DMS114 treated with DMSO at 0.1 percent for 48 hours (cell line): ENCODE results near the gene CORO1C.
"Not testable (repeated sequence)": the region's sequence is repeated elsewhere in the genome, so short reads cannot be mapped to it uniquely, and the experiment has no call there.

Source experiments
- DNase-seq: peaks from one replicate; lab custom pipeline; 2025; ENCODE audit not compliant: unreplicated experiment; lab: John Stamatoyannopoulos, UW

CORO1C gene

GRCh38 chr12:108638141-108638827, 93.0 kb downstream of the CORO1C start:
- DNase-seq, result no peak

GRCh38 chr12:108637222-108637971, 93.9 kb downstream of the CORO1C start:
- DNase-seq, result no peak

- no peak for DNase-seq
Observed at GRCh38 chr12:108635997-108636808, 95.1 kb downstream of the CORO1C start.

- no peak for DNase-seq
Observed at GRCh38 chr12:108635201-108635996, 95.9 kb downstream of the CORO1C start.

GRCh38 chr12:108634341-108634751, 97.0 kb downstream of the CORO1C start:
- DNase-seq, result no peak

- DNase-seq, result no peak
Observed at GRCh38 chr12:108633534-108634248, 97.6 kb downstream of the CORO1C start, which contains the start of gene SELPLG. Gene SELPLG (minus strand): TSS chr12:108633894. CDS start chr12:108624307, 9,587 bp downstream.

- no peak for DNase-seq
Observed at GRCh38 chr12:108633081-108633533, 98.2 kb downstream of the CORO1C start.

GRCh38 chr12:108631261-108631660, 100.1 kb downstream of the CORO1C start:
- not testable (repeated sequence) for DNase-seq

GRCh38 chr12:108630481-108631207, 100.7 kb downstream of the CORO1C start:
- no peak for DNase-seq

- no peak for DNase-seq
Observed at GRCh38 chr12:108629824-108630476, 101.4 kb downstream of the CORO1C start.

GRCh38 chr12:108629151-108629550, 102.2 kb downstream of the CORO1C start:
- no peak for DNase-seq

- DNase-seq, result no peak
Observed at GRCh38 chr12:108627134-108627920, 104.0 kb downstream of the CORO1C start.

- DNase-seq, result no peak
Observed at GRCh38 chr12:108625228-108625627, 106.1 kb downstream of the CORO1C start.

- DNase-seq, result no peak
Observed at GRCh38 chr12:108623577-108623976, 107.7 kb downstream of the CORO1C start.

GRCh38 chr12:108622921-108623514, 108.3 kb downstream of the CORO1C start:
- DNase-seq, result no peak

GRCh38 chr12:108622421-108622820, 108.9 kb downstream of the CORO1C start:
- no peak for DNase-seq

- no peak for DNase-seq
Observed at GRCh38 chr12:108621161-108621560, 110.2 kb downstream of the CORO1C start.
